MM.1S (cell line): Measurements from ENCODE around the gene EIF5B.

Source experiments
- DNase-seq: peaks from one replicate; pipeline ENCODE4 v3.0.0-alpha.2; 2015
- H2AFZ ChIP-seq: fragments of 300-600 bp; sonication (generic); 2 replicates; pipeline ENCODE4 v1.6.0; 2016; ENCODE audit warnings: antibody characterized with exemption, low read length
- H3F3A ChIP-seq: fragments of 300-600 bp; sonication (generic); 2 replicates; pipeline ENCODE4 v1.6.1; 2016; ENCODE audit warnings: mild to moderate bottlenecking, antibody characterized with exemption, low read length, moderate library complexity, mixed read lengths; ENCODE audit not compliant: insufficient read depth
- H3K27ac ChIP-seq: fragments of 300-600 bp; sonication (generic); 2 replicates; pipeline ENCODE4 v1.5.1; 2016; ENCODE audit warnings: mild to moderate bottlenecking, low read length
- H3K27me3 ChIP-seq: fragments of 300-600 bp; sonication (generic); replicated peaks from 2 replicates; pipeline ENCODE4 v1.6.0; 2016; ENCODE audit warnings: low read length; ENCODE audit not compliant: insufficient read depth
- H3K36me3 ChIP-seq: fragments of 300-600 bp; sonication (generic); replicated peaks from 2 replicates; pipeline ENCODE4 v1.6.1; 2016; ENCODE audit warnings: mild to moderate bottlenecking, low read length, mixed read lengths; ENCODE audit not compliant: insufficient read depth
- H3K4me1 ChIP-seq: fragments of 300-600 bp; sonication (generic); 2 replicates; pipeline ENCODE4 v1.6.1; 2016; ENCODE audit warnings: low read length, mixed read lengths
- H3K4me2 ChIP-seq: fragments of 300-600 bp; sonication (generic); 2 replicates; pipeline ENCODE4 v1.6.0; 2016; ENCODE audit warnings: low read depth, low read length
- H3K4me3 ChIP-seq: fragments of 300-600 bp; sonication (generic); 2 replicates; pipeline ENCODE4 v1.5.1; 2016; ENCODE audit warnings: low read length, mixed read lengths
- H3K79me2 ChIP-seq: fragments of 300-600 bp; sonication (generic); 2 replicates; pipeline ENCODE4 v1.6.1; 2016; ENCODE audit warnings: mixed run types, low read length, mixed read lengths
- H3K9ac ChIP-seq: fragments of 300-600 bp; sonication (generic); 2 replicates; pipeline ENCODE4 v1.6.1; 2016; ENCODE audit warnings: low read length, mixed read lengths
- H3K9me2 ChIP-seq: fragments of 300-600 bp; sonication (generic); replicated peaks from 2 replicates; pipeline ENCODE4 v1.6.1; 2016; ENCODE audit warnings: mild to moderate bottlenecking, low read length, mixed read lengths; ENCODE audit not compliant: insufficient read depth
- H3K9me3 ChIP-seq: fragments of 300-600 bp; sonication (generic); replicated peaks from 2 replicates; pipeline ENCODE4 v1.6.1; 2016; ENCODE audit warnings: mild to moderate bottlenecking, low read length, mixed read lengths; ENCODE audit not compliant: insufficient read depth
- H4K20me1 ChIP-seq: fragments of 300-600 bp; sonication (generic); 2 replicates; pipeline ENCODE4 v1.6.1; 2016; ENCODE audit warnings: mild to moderate bottlenecking, low read length, moderate library complexity, mixed read lengths; ENCODE audit not compliant: insufficient read depth
- EZH2 ChIP-seq: fragments of 300-600 bp; sonication (generic); optimal IDR thresholded peaks from 2 replicates; pipeline ENCODE3; 2017; ENCODE audit warnings: low read depth, mild to moderate bottlenecking, antibody characterized with exemption, low read length, mixed read lengths
- EZH2phosphoT487 ChIP-seq: fragments of 300-600 bp; sonication (generic); IDR thresholded peaks from 2 replicates; pipeline ENCODE4 v1.6.1; 2018; ENCODE audit warnings: antibody characterized with exemption, low read length
- TF ChIP-seq, protein P1 (sequence below): fragments of 300-600 bp; sonication (generic); IDR thresholded peaks from 2 replicates; pipeline ENCODE4 v1.5.1; 2016; ENCODE audit warnings: antibody characterized with exemption, low read length, mixed read lengths

EIF5B gene

GRCh38 chr2:99404797-99405669 lies 67.8 kb downstream of the EIF5B start:
- no peak overlapping the region for H3K4me3 ChIP-seq
- no peaks in the 10 kb centered on the region for H3F3A ChIP-seq
- no peak overlapping the region for H3K9ac ChIP-seq
- H2AFZ ChIP-seq: no peak overlapping the region
- no peaks in the 10 kb centered on the region for H4K20me1 ChIP-seq
- H3K4me1 ChIP-seq: no peaks in the 10 kb centered on the region
- no peaks in the 10 kb centered on the region for H3K9me2 ChIP-seq
- no peak overlapping the region for H3K27ac ChIP-seq
- H3K79me2 ChIP-seq: no peaks in the 10 kb centered on the region
- H3K36me3 ChIP-seq: peaks cover 13% of the 10 kb centered on the region; the same call in 1 of the 2 replicates
- TF ChIP-seq EZH2 (no peak), EZH2phosphoT487 (no peak)
- TF ChIP-seq, protein P1, sequence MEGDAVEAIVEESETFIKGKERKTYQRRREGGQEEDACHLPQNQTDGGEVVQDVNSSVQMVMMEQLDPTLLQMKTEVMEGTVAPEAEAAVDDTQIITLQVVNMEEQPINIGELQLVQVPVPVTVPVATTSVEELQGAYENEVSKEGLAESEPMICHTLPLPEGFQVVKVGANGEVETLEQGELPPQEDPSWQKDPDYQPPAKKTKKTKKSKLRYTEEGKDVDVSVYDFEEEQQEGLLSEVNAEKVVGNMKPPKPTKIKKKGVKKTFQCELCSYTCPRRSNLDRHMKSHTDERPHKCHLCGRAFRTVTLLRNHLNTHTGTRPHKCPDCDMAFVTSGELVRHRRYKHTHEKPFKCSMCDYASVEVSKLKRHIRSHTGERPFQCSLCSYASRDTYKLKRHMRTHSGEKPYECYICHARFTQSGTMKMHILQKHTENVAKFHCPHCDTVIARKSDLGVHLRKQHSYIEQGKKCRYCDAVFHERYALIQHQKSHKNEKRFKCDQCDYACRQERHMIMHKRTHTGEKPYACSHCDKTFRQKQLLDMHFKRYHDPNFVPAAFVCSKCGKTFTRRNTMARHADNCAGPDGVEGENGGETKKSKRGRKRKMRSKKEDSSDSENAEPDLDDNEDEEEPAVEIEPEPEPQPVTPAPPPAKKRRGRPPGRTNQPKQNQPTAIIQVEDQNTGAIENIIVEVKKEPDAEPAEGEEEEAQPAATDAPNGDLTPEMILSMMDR: no peak
- no peaks in the 10 kb centered on the region for H3K27me3 ChIP-seq
- H3K9me3 ChIP-seq: no peaks in the 10 kb centered on the region
- DNase-seq: no peak
- H3K4me2 ChIP-seq: no peak overlapping the region

DNA sequence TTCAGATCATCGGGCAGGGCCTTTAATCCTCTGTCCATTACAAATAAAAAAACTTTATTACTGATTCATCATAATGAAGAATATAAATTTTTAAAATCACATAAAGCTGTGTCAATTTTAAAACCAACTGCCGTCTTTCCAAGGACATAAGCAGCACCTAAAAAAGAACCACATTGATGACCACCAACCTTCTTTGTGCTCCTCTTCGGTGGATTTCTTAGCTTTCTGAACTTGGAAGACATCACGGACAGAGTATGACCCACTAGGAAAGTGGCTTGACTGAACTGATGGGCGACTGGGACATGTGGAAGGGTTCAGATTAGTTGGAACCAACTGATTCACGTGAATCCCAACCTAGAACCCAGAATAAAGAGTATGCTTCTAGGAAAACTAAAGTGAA lies 68.9 kb downstream of the EIF5B start:
- Histone ChIP-seq H3K27ac (no peak overlapping the region), H3K4me1 (no peaks in the 10 kb centered on the region), H3K9me3 (no peaks in the 10 kb centered on the region), H4K20me1 (no peaks in the 10 kb centered on the region), H2AFZ (no peak overlapping the region), H3K9ac (no peak overlapping the region), H3K36me3 (peaks cover 13% of the 10 kb centered on the region; the same call in 1 of the 2 replicates), H3K79me2 (no peaks in the 10 kb centered on the region), H3F3A (no peaks in the 10 kb centered on the region), H3K9me2 (no peaks in the 10 kb centered on the region), H3K27me3 (no peaks in the 10 kb centered on the region), H3K4me2 (no peak overlapping the region), H3K4me3 (no peak overlapping the region)
- no peak for DNase-seq
- TF ChIP-seq EZH2: no peak
- no peak for TF ChIP-seq EZH2phosphoT487
- TF ChIP-seq, protein P1: no peak

GRCh38 chr2:99410276-99410675 lies 73.1 kb downstream of the EIF5B start:
- TF ChIP-seq, protein P1: no peak
- TF ChIP-seq EZH2 (no peak), EZH2phosphoT487 (no peak)
- DNase-seq: no peak
- Histone ChIP-seq H3K27me3 (no peaks in the 10 kb centered on the region), H3K27ac (no peak overlapping the region), H3K4me2 (no peak overlapping the region), H3K4me1 (no peaks in the 10 kb centered on the region), H3K4me3 (no peak overlapping the region), H2AFZ (no peak overlapping the region), H3K79me2 (no peaks in the 10 kb centered on the region), H3K9me3 (no peaks in the 10 kb centered on the region), H3K9me2 (no peaks in the 10 kb centered on the region), H3K9ac (no peak overlapping the region), H3F3A (no peaks in the 10 kb centered on the region), H4K20me1 (no peaks in the 10 kb centered on the region; the same call in 1 of the 2 replicates), H3K36me3 (peaks cover 12% of the 10 kb centered on the region; the same call in 1 of the 2 replicates)
